Stimulated activated CD4-positive, alpha-beta T cell treated with anti-CD3 and anti-CD28 coated beads, Interleukin-15, amount 100 ng/mL, for 48 hours (primary cell): ENCODE measurements around the gene COMP.
"Not testable (repeated sequence)": the region's sequence is repeated elsewhere in the genome, so short reads cannot be mapped to it uniquely, and the experiment has no call there.

ENCODE experiments used
- DNase-seq, 2 donors: peaks; one replicate each; pipeline ENCODE4 v3.0.0-alpha.2; 2020; ENCODE audit warnings: low read depth in 2 of 2

Gene COMP

GRCh38 chr19:18745931-18746330 is 45.2 kb downstream of the COMP start:
- no peak for DNase-seq

- DNase-seq: no peak
Observed at GRCh38 chr19:18745012-18745735, 45.9 kb downstream of the COMP start.

- no peak for DNase-seq
Observed at GRCh38 chr19:18743784-18744418, 47.2 kb downstream of the COMP start.

- no peak for DNase-seq
Observed at GRCh38 chr19:18742838-18743783, 48.0 kb downstream of the COMP start.

GRCh38 chr19:18742324-18742723 is 48.8 kb downstream of the COMP start:
- DNase-seq: no peak

GRCh38 chr19:18741124-18742121 is 49.7 kb downstream of the COMP start:
- DNase-seq: no peak

- DNase-seq: no peak
Observed at GRCh38 chr19:18738961-18739690, 52.0 kb downstream of the COMP start.

GRCh38 chr19:18737954-18738351 is 53.2 kb downstream of the COMP start:
- no peak for DNase-seq

GRCh38 chr19:18737337-18737953 is 53.7 kb downstream of the COMP start:
- DNase-seq: no peak

- DNase-seq: no peak
Observed at GRCh38 chr19:18736415-18737336, 54.4 kb downstream of the COMP start.

- no peak for DNase-seq
Observed at GRCh38 chr19:18735752-18736151, 55.4 kb downstream of the COMP start.

GRCh38 chr19:18735324-18735723 is 55.8 kb downstream of the COMP start:
- no peak for DNase-seq

GRCh38 chr19:18733762-18734332 is 57.3 kb downstream of the COMP start:
- not testable (repeated sequence) for DNase-seq

- no peak for DNase-seq
Observed at GRCh38 chr19:18733196-18733647, 57.9 kb downstream of the COMP start.
